Nephron progenitor cell (in vitro differentiated cells): ENCODE measurements around the gene ADORA2B.

Experiments
- DNase-seq: peaks from one replicate; pipeline ENCODE4 v3.0.0; 2021
- H3K27ac Mint-ChIP-seq: 2 replicates; pipeline ENCODE4 v1.8.0; 2021; ENCODE audit warnings: mild to moderate bottlenecking, moderate library complexity, mixed read lengths
- H3K27me3 Mint-ChIP-seq: 2 replicates; pipeline ENCODE4 v1.8.0; 2021; ENCODE audit warnings: mild to moderate bottlenecking, low read depth, mixed read lengths; ENCODE audit not compliant: poor library complexity
- H3K36me3 Mint-ChIP-seq: 2 replicates; pipeline ENCODE4 v1.8.0; 2021; ENCODE audit warnings: low read depth, mixed read lengths
- H3K4me1 Mint-ChIP-seq: 2 replicates; pipeline ENCODE4 v1.8.0; 2021; ENCODE audit warnings: mixed read lengths
- H3K4me3 Mint-ChIP-seq: 2 replicates; pipeline ENCODE4 v1.8.0; 2021; ENCODE audit warnings: mild to moderate bottlenecking, moderate library complexity, mixed read lengths
- H3K9me3 Mint-ChIP-seq: 2 replicates; pipeline ENCODE4 v1.8.0; 2021; ENCODE audit warnings: mild to moderate bottlenecking, moderate library complexity, mixed read lengths
- TF ChIP-seq, protein P1 (sequence below): fragments of 200-600 bp; sonication (generic); IDR thresholded peaks from 2 replicates; pipeline ENCODE4 v1.5.0; 2021; ENCODE audit warnings: antibody characterized with exemption

ADORA2B gene

DNA sequence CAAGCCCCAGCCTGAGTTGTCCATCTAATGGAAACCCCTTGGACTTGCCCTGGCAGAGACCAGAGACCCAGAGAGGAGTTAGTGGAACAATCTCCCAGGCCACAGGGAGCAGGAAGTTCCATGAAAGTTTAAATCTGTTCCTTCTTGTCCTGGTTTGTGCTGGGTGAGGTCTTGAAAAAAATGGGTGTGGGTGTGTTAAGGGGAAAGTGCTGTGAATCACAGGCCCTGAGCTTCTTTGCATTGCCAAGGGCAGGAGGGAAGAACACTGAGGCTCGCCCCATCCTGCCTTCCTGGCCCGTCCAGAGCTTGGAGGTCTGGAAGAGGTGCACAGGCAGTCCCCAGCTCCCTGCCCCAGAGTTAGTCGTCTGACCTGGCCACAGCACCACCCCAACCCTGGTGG, 2.3 kb downstream of the ADORA2B start:
- H3K4me3 Mint-ChIP-seq: peak overlapping the region; percentile 51
- DNase-seq: no peak
- TF ChIP-seq, protein P1, sequence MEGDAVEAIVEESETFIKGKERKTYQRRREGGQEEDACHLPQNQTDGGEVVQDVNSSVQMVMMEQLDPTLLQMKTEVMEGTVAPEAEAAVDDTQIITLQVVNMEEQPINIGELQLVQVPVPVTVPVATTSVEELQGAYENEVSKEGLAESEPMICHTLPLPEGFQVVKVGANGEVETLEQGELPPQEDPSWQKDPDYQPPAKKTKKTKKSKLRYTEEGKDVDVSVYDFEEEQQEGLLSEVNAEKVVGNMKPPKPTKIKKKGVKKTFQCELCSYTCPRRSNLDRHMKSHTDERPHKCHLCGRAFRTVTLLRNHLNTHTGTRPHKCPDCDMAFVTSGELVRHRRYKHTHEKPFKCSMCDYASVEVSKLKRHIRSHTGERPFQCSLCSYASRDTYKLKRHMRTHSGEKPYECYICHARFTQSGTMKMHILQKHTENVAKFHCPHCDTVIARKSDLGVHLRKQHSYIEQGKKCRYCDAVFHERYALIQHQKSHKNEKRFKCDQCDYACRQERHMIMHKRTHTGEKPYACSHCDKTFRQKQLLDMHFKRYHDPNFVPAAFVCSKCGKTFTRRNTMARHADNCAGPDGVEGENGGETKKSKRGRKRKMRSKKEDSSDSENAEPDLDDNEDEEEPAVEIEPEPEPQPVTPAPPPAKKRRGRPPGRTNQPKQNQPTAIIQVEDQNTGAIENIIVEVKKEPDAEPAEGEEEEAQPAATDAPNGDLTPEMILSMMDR: no peak
- H3K9me3 Mint-ChIP-seq: no peaks in the 10 kb centered on the region
- H3K27me3 Mint-ChIP-seq: peaks cover 49% of the 10 kb centered on the region
- no peaks in the 10 kb centered on the region for H3K36me3 Mint-ChIP-seq
- H3K27ac Mint-ChIP-seq: no peak overlapping the region
- peaks cover 26% of the 10 kb centered on the region for H3K4me1 Mint-ChIP-seq

DNA sequence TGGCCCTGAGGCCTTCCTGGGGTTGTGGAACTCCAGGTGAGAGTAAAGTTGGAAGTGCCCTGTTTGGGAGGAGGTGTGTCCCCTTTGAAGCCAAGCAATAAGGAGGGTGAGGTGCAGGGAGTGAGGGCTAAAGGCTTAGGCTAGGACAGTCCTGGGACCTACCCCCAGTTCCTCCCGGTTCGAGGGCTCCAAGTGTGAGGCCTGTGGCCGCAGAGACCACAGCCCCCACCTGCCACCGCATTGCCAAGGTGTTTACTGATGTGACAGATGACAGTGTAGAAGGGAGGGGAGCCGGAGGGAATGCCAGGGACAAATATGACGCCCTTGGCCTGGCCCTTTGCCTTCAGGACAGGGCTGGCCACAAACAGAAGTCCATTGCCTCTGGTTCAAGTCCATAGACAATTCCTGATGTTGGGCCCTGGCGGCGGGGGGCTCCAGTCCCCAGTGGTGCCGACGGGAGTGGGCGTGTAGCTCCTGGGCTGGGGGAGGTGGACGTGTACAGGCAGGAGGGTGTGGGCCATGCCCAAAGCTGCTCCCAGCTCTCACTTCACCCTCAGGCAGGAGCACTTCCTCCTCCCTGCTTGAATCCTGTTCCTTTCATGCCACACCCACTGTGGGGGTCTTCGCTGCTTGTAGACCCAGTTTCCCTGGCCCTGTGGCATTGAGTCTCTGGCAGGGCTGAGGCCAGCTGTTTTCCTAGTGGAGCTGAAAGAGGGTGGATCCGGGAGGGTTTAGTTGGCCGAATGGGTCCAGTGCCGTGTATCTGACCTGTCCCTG, 3.2 kb downstream of the ADORA2B start:
- peaks cover 42% of the 10 kb centered on the region for H3K27me3 Mint-ChIP-seq
- H3K36me3 Mint-ChIP-seq: no peaks in the 10 kb centered on the region
- H3K4me3 Mint-ChIP-seq: no peak overlapping the region
- no peaks in the 10 kb centered on the region for H3K9me3 Mint-ChIP-seq
- H3K4me1 Mint-ChIP-seq: peaks cover 19% of the 10 kb centered on the region
- H3K27ac Mint-ChIP-seq: no peak overlapping the region
- no peak for DNase-seq
- TF ChIP-seq, protein P1: no peak

DNA sequence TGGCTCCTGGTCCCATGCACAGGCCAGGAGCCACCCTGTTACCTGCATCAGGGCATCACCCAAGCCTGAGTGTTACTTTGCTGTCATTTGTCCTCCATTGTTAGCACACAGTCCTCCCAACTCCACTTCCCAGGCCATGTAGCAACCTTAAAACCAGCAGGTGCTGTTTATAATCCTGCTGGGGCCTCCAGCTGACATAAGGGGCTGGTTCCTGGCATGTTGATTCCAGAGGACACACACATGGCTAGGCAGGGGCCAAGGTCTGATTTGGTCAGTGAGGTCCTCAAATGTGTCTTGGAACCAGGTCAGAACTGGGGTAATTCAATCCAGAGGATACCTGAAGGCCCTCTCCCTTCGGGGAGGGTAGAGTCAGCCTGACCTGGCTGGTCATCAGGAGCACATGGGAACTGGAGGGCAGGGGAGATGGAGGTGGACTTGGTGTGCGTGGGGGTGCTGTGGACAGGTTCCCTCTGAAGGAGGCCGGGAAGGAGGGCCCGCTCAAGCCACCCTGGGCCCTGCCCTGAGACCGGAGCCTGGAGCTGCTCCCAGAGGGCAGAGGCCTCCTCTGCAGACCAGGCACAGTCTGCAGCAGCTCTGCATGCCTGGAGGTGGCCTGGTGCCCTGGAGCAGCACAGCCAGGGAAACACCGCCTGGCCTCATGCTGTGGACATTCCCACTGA, 6.6 kb downstream of the ADORA2B start:
- DNase-seq: no peak
- peaks cover 13% of the 10 kb centered on the region for H3K4me1 Mint-ChIP-seq
- H3K9me3 Mint-ChIP-seq: no peaks in the 10 kb centered on the region
- no peak overlapping the region for H3K27ac Mint-ChIP-seq
- H3K36me3 Mint-ChIP-seq: no peaks in the 10 kb centered on the region
- TF ChIP-seq, protein P1: no peak
- peaks cover 23% of the 10 kb centered on the region for H3K27me3 Mint-ChIP-seq
- no peak overlapping the region for H3K4me3 Mint-ChIP-seq

DNA sequence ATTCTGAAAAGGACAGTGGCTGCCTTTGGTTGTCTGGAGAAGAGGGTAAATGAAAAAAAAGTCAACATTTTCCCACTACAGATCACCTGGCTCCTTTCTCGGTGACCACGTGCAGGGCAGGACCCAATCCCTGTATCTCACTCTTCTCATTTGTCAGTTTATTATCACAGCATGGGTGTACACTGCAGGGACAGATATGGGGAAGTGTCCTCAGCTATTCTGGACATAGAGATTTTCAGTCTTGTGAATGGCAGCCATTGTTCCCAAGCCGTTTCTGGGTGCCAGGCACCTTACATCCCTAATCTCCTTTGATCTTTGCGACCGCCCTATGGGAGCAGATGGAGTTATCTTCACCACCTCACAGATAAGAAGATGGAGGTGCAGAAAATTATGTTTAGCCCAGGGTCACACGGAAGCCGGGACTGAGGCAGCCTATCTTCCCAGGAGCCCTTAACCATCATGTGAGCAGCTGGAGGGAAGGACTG, 7.2 kb downstream of the ADORA2B start:
- no peak for DNase-seq
- Mint-ChIP-seq H3K27me3 (peaks cover 22% of the 10 kb centered on the region), H3K4me3 (no peak overlapping the region), H3K36me3 (no peaks in the 10 kb centered on the region), H3K9me3 (no peaks in the 10 kb centered on the region), H3K4me1 (peaks cover 10% of the 10 kb centered on the region), H3K27ac (no peak overlapping the region)
- TF ChIP-seq, protein P1: no peak

DNA sequence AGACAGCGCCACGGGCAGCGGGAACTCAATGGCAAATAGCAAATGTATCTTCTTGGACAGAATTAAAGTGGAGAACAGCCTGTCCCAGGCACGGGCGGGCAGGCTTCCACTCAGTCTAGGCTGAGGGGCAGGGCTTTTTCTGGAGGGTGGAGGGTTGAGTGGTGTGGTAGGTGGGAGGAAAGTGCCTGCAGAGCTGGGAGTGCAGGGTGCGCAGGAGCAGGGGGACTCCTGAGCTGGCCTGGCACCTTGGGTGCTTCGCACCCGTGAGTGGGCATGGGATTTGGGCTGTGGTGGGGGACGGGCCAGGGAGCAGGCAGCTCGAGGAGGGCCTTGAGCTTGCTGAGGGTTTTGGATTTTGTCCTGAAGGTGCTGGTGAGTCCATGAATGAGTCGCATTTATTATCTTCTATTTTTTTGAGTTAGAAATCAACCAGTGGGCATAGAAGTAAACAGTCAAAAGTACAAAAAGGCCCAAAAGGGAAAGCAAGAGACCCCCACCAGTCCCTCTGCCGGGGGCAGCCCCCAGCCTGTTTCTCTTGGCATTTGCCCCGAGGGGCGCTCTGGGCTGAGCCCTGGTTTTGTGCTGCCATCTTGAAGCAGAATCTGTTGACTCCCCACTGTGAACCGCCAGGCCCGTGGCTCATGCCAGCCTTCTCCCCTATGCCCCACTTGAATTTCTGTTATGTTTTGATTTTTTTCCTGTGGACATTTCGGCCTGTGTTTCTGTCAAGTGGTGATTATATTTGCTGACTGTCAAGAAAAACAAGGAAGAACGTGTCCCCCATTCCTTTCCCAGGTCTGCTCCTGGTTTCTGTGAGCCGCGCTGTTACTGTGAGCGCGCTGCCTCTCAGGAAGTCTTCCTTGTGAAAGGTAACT, 8.2 kb downstream of the ADORA2B start:
- H3K27ac Mint-ChIP-seq: no peak overlapping the region
- no peaks in the 10 kb centered on the region for H3K36me3 Mint-ChIP-seq
- H3K4me1 Mint-ChIP-seq: peaks cover 6% of the 10 kb centered on the region
- peaks cover 22% of the 10 kb centered on the region for H3K27me3 Mint-ChIP-seq
- no peaks in the 10 kb centered on the region for H3K9me3 Mint-ChIP-seq
- no peak for DNase-seq
- TF ChIP-seq, protein P1: no peak
- no peak overlapping the region for H3K4me3 Mint-ChIP-seq
